Caki2 (cell line): ENCODE results near the gene SRGAP2. TPM values are rescaled to one million over a fixed set of nuclear protein-coding genes. Genes with fewer than 3 reads are reported as not detected.
"Not testable (repeated sequence)": the region's sequence is repeated elsewhere in the genome, so short reads cannot be mapped to it uniquely, and the experiment has no call there.

Source experiments
- DNase-seq: peaks from one replicate; pipeline ENCODE4 v3.0.0-alpha.2; 2015; ENCODE audit warnings: low read depth
- in situ Hi-C: cut with HindIII; loops from 2 replicates; pipeline ENCODE4 v1.10.0; 2016; ENCODE audit warnings: low sequenced_read_pairs, low pct_unique_long_range_greater_than_20kb, mixed read lengths
- total RNA-seq: library from RNA; depleted of rRNA; stranded (reverse); fragments of >200 nt; shearing (Covaris generic); gene quantifications from 2 replicates; pipeline ENCODE4 v1.2.3, GENCODE V29; 2014; ENCODE audit warnings: low replicate concordance; rRNA removed

The SRGAP2 gene
- total RNA-seq, 1 experiment from 2014 or later = 21.6 TPM

GRCh38 chr1:206234189-206234916 lies 31.0 kb downstream of the SRGAP2 start:
- DNase-seq, in situ Hi-C loops: not testable (repeated sequence)

GRCh38 chr1:206235190-206235589 lies 31.8 kb downstream of the SRGAP2 start:
- in situ Hi-C loops, DNase-seq: not testable (repeated sequence)

- DNase-seq, in situ Hi-C loops: not testable (repeated sequence)
Measured at GRCh38 chr1:206240288-206240687, 36.9 kb downstream of the SRGAP2 start.

DNA sequence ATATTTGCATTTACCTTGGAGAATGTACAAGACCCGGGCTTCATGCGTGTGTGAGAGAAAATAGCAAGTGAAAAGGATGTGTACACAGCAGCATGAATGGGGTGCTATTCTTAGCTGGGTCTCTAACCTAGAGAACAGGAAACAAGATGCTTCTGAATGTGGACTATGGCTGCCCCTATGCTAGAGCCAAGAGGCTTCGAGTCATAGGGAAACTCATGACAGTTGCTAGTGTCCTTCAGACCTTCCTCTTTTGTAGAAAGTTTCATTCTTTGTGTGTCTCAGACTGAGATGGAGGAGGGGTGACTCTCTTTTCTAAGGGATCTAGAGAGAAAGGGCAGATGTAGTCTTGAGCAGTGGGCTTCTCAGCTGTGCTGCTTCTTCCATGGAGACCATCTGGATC lies 40.0 kb downstream of the SRGAP2 start:
- in situ Hi-C loops, DNase-seq: not testable (repeated sequence)

GRCh38 chr1:206245479-206245878 lies 42.1 kb downstream of the SRGAP2 start:
- in situ Hi-C loops, DNase-seq: not testable (repeated sequence)

GRCh38 chr1:206246129-206246886 lies 43.0 kb downstream of the SRGAP2 start:
- in situ Hi-C loops, DNase-seq: not testable (repeated sequence)

GRCh38 chr1:206250953-206251681 lies 47.8 kb downstream of the SRGAP2 start:
- in situ Hi-C loops, DNase-seq: not testable (repeated sequence)

GRCh38 chr1:206252680-206253335 lies 49.5 kb downstream of the SRGAP2 start:
- in situ Hi-C loops, DNase-seq: not testable (repeated sequence)

Other genes with a start within 250 kb of the SRGAP2 start
- gene RAB7B, start 200.1 kb upstream of the SRGAP2 start, total RNA-seq = 1.1 and 1.4 TPM in 2 replicates
- 0.54 TPM in 1 of 2 replicates, not detected in the other for gene CTSE, start 179.6 kb upstream of the SRGAP2 start, total RNA-seq
- 0.14 and 1.1 TPM in 2 replicates for gene RHEX, start 150.4 kb upstream of the SRGAP2 start, total RNA-seq
- gene AVPR1B, start 86.2 kb upstream of the SRGAP2 start, total RNA-seq = not detected in 2 replicates
- gene FAM72A, start 702 bp upstream of the SRGAP2 start, total RNA-seq = 5.5 and 5.7 TPM in 2 replicates